Measurements from ENCODE around the gene TMEM179.

The TMEM179 gene

DNA sequence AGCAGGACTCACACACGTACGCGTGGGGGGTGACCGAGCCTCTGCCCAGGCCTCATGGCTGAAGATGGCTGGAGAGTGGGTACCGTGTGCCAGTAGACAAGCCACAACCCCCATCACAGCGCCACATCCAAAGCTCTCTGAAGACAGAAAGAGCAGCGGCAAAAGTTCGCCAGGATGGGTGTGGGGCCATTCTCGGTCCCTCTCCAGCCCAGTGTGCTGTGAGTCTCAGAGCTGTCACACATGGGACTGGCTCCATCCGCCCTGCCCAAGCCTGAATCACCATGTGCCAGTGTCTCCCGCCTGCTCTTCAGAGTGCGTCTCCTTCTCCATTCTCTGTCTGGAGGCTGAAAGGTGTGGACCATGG is 5.7 kb downstream of the TMEM179 start:
- no peak for DNase-seq (ENCODE audit: low spot score)

DNA sequence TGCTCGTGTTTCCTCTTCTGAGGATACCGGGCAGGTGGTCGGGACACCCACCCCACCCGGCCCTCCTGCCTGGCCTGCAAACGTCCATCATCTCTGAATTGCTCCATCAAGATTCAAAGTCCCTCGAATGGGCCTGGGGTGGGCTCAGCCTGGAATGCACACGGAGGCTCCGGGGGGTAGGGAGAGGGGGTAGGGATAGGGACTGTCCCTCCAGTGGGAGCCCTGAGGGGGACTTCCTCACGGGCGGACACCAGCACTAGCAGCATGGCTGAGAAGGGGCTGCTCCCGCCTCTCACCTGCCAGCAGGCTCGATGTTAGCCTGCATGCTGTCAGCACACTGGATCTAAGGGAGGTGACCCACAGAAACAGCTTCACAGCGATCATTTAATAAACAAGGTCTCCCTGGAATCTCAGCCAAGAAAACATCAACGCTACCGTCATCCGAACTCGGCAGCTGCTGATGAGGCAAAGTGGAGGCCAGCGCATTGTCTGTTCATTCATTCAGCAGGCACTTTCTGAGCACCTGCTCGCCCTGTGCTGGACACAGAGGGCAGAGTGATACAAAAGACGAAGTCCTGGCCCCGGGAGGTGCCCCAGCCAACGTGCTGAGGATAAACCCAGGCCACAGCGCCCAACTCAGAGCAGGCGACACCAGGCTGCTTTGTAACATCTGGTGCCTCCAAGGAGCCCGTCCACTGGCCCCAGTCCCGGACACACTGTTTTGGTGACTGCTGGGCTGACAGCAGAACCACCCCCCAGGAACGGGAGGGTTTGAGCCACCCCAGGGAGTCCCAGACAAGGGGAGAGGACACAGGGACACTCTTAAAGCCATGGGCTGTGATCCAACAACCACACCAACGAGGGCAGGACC is 6.3 kb downstream of the TMEM179 start:
- no peak for DNase-seq (ENCODE audit: low spot score)

DNA sequence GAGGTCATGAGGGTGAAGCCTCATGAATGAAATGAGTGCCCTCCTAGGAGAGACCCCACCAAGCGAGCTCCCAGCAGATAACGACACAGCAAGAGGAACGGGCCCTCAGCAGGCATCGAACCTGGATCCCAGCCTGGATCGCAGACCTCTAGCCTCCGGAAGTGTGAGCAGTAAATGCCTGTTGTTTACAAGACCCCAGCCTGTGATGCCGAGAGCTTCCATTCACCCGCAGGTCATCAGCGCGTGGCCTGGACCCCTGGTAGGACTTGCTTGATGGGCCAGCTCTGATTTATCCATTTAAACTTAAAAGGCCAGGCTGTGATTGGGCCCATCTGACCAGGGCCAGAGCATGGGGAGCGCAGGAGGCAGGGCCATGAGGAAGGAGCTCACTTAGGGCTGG is 7.0 kb downstream of the TMEM179 start:
- no peak for DNase-seq (ENCODE audit: low spot score)

DNA sequence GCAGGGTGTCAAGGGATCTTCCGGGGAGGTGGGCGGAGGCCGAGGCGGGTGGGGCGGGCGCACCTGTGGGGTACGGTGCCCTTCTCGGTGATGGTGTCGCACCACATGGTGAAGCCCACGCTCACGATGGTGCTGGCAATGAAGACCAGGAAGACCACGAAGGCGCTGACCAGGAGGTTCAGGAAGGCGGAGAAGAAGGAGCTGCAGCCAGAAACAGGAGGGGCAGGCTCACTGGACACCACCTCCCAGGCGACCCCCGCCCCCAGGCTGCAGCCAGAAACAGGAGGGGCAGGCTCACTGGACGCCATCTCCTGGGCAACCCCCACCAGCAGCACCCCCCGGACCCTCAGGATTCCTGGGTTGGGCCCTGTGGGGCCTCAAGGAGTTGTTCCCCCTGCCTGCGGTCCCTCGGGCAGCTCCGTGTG is 7.6 kb downstream of the TMEM179 start:
- no peak for DNase-seq (ENCODE audit: low spot score)

DNA sequence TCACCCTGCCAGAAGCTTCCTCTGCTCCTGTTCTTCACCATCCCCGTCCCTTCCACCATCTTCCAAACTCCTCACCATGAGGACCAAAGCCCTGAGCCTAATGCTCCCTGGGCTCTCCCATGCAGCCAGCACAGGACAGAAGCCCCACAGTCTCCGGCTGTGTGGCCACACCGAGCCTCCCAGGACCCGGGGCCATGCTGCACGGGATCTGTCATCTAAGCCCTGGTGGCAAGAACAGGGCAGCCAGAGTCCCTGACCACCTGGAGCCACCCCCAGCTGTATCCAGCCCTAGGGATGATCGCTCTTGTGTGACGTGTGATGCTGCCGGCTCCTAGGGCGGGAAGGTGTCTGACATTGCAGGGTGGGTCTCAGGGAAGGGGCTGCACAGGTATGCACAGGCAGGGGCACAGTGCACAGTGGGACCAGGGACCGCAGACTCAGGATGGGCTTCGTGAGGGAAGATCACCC is 8.1 kb downstream of the TMEM179 start:
- DNase-seq (ENCODE audit: low spot score): no peak

DNA sequence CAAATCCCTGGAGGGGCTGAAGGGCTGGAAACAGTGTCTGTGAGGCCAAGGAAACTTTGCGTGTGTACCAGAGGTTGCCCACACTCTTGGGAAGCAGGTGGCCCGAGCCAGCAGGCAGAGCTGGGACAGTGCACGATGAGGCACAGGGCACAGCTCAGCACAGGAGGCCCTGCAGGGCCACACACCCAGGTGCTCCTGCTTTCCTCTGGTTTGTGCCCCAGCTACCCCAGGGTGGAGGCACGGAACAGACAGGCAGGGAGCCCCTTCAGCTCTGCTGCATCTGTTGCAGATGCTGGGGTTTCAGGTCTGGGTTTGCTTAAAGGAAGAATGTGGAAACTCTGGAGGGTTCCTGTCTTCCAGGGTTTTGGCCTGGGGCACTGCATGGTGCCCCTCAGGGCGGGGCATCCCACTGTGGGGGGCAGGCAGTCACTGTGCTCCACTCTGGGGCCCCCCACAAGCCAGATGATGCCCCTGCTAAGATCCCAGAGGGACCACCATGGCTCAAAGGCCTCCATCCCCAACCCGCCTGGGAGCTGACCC is 8.6 kb downstream of the TMEM179 start:
- DNase-seq (ENCODE audit: low spot score): no peak

DNA sequence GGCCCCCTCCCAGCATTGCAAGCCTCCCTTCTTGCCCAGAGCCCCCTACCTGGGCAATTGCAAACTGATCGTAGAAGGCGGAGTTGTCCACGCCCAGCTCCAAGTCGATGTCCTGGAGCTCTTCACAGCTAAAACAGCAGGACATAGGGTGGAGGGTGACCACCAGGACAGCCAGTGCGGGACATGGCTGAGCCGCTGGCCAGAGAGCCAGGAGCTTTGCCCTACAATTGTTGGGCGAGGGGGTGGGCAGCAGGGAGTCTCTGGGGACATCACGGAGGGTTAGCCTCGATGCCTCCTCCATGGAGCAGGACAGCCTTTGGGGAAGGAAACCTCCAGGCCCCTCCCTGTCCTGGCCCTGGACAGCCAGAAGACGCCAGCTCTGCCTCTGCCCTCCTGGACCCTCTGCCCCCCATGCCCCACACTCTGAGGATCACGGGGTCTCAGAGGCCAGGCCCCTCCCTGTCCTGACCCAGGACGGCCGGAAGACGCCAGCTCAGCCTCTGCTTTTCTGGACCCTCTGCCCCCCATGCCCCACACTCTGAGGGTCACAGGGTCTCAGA is 9.4 kb downstream of the TMEM179 start:
- no peak for DNase-seq (ENCODE audit: low spot score)

DNA sequence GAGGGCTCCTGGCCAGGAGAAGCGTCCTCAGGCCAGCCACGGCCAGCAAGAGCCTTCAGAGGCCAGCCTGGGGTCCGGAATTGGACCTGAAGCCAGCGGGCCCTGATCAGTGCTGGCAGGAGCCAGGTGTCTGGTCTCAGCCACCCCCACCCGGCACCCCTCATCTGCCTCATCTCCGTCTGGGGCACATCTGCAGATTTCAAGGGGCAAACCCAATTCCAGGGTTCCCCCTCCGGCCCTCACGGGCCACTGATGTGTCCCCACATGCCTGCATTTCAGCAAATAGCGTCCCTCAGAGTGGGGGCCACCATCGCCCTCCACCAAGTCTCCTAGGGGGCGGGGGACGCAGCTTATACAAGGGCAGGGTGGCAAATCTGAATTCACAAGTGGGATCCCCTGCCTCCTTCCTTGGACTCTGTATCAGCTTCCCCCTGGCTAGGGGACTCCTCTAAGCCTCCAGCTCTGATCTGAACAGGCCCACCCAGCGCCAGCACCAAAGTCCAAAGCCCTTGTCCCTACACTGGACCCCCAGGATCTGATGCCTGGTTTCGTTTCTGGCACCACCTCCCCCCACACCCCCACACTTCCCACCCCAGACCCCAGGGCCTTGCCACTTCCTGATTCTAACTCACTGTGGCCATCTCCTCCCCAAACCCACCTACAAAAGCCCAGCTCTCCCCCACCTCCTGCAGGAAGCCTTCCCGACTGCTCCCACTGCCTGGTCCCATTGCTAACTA is 10.1 kb downstream of the TMEM179 start:
- DNase-seq (ENCODE audit: low spot score): no peak

DNA sequence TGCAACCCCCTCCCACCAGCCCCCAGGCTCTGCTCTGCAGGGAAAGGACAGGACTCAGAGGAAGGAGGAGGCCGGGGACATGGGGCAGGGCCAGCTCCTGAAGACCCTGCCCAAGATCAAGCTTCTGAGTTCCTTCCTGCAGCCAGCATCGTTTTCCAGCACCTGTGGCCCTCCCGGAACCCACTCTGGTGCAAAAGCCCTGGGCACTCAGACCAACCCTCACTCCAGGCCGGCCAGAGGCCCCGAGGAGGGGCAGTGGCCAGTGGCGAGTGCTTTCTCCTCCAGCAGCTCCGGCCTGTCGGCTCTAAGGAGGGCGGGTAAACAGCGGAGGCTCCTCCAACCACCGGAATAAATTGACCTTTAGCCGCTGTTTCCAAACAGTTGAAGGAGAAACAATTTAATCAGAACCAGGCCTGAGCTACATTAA is 10.8 kb downstream of the TMEM179 start:
- DNase-seq (ENCODE audit: low spot score): no peak

DNA sequence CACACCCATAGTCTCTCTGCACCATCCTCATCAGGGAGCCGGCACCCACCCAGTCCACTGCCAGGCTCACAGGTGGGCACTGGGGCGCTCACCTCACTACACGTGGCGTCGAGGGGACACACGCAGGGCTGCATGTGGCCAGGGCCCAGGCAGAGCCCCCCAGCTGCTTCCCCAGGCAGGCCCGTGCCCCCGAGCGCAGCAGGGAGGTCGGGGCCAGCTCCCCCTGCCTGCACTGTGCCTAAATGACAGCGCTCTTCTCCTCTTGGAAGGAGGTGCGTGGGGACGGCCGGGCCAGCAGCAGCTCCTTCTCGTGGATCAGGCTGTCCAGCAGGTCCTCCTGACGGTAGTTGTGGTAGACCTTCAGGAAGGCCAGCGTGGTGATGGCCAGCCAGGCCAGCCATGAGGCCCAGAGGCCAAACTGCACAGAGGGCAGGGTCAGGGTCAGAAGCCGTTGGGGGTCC is 11.3 kb downstream of the TMEM179 start:
- no peak for DNase-seq (ENCODE audit: low spot score)

DNA sequence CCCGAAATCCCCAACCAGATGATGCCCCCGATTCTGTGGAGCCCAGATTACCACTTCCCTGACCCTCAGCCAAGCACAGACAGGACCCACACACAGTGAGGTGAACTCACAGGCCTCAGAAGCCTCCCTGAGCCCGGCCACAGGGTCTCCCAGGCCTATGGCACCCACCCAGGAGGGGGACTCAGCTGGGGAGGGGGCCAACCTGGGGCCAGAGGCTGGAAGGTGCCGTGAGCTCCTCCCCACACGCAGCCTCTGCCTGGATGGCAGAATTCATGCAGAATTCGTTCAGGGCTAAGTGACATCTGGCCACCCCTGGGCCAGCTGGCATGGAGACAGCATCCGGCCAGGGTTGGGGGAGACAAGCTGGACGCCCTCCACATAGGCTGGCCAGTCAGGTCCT is 11.8 kb downstream of the TMEM179 start:
- no peak for DNase-seq (ENCODE audit: low spot score)

DNA sequence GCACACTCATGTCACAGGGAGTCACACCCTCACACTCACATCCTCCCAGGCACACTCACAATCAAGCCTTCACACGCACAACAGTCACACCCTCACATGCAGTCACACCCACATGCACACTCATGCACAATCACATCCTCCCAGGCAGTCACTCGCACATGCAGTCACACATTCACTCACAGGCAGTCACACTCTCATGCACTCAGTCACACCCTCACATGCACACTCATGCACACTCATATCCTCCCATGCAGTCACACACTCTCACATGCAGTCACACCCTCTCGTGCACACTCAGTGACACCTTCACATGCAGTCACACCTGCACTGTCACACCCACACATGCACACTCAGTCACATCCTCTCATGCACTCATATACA is 12.3 kb downstream of the TMEM179 start:
- DNase-seq (ENCODE audit: low spot score): no peak

DNA sequence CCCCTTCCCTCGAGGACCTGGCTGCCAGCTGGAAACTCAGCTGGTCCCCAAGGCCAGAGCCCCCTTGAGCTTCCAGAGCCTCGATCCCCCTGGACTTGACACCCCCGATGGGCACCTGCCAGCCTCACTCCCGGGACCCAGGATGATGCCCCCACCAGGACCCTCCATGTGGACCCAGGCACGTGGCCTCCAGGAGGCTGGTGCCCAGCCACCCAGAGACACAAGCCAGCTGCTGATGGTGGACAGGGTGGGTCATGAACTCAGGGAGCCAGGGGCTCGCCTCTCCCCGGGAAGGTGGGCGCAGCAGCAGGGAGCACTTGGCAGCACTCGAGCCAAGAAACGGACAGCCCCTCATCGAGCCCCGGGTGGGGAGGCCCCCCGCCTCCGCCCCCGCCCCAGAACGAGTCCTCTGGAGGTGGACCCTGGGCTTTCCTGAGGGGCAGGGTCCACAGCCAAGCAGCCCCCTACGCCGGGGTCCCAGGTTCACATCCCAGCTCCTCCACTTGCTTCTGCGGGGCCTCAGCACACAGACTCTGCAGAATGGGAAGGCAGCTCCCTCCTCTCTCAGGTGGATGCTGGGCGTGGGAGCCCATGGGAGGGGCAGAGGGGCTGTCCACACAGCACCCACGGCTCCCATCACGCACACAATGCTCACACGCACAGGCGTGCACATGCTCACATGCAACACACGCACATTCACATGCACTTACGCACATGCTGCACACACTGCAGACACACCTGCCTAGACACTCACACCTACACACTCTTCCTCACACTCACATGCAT is 12.9 kb downstream of the TMEM179 start:
- DNase-seq (ENCODE audit: low spot score): no peak

DNA sequence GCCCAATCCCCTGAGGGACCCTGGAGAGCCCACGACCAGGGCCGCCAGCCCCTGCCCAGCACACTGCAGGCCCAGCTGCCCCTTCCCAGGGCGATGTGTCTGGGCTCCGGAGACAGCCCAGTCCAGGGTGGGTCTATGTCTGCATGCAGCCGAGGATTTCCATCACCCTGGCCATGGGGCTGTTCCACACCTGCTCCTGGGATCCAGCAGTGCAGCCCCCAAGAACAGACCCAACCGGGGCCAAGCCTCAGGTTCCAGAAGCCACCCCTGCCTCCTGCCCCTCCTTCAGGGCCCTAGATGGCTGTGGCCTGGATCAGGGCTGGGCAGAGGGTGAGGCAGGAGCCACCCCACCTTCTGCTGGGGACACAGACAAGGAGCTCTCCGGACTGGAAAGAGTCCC is 13.5 kb downstream of the TMEM179 start:
- DNase-seq (ENCODE audit: low spot score): no peak

DNA sequence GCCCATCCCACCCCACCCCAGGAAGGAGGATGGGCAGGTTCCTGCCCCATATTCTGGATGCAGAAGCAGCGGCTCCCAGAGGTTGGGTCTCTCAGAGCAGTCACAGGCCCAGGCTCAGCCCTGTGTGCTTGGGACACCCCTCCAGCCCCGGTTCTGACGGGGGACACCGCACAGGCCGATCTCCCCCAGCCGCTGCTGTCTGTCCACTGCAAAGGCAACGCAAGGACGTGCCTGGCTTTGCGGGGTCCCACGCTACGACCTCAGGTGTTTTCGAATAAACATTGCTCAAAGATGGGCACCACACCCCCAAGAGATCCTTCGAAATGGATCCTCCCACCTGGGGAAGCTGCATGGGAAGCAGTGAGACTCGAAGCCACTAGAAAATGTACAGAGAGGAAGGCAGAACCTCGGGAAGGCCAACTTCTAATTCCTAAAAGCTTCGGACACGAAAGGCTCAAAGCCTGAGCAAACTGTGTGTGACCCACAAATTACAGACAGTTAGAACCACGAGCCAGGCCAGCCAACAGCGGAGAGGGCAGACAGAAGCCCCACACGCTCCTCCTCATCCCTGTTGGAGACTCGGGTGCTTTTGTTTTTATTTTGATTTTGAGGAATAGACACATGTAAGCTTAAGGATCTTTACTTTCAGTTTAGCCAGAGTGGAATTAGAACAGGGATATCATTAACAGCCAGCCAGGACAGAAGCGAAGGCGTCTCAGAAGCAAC is 14.2 kb downstream of the TMEM179 start:
- DNase-seq (ENCODE audit: low spot score): no peak

DNA sequence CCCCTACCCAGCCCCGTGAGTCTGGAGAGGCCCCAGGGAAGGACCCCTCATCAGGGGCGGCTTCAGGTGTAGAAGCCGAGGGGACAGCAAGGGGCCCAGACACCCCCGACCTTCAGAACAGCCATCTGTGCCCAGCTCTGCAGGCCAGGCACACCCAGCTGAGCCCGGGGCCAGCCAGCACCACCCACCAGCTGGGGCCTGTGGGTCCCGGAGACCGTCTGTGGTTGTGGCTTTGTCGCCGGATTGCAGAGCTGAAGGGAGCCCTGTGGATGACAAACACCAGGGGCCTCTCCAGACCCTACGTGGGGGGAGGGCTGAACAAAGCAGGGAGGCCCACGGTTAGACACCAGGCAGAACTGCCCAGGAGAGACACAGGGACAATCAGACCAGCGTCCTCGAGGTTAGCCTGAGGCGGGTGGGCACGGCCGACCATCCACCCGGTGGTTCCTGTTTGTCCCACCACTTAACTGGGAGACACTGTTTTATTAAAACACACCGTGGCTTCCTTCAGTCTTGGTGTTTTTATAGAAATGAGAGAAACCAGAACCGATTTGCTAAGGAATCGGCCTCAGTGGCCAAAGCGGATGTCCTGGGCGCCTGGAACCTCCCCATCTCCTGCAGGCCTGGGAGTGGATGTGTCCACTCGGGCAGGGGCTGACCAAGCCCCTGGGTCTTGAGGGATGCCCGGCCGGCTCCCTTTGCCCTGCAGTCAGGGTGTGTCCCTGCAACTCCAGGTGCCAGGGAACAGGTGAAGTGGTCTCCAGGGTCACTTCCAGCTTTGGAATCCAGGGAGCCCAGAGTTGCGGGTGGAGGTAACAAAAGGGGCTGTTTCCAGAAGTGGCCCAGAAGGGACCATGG is 15.0 kb downstream of the TMEM179 start:
- no peak for DNase-seq (ENCODE audit: low spot score)

DNA sequence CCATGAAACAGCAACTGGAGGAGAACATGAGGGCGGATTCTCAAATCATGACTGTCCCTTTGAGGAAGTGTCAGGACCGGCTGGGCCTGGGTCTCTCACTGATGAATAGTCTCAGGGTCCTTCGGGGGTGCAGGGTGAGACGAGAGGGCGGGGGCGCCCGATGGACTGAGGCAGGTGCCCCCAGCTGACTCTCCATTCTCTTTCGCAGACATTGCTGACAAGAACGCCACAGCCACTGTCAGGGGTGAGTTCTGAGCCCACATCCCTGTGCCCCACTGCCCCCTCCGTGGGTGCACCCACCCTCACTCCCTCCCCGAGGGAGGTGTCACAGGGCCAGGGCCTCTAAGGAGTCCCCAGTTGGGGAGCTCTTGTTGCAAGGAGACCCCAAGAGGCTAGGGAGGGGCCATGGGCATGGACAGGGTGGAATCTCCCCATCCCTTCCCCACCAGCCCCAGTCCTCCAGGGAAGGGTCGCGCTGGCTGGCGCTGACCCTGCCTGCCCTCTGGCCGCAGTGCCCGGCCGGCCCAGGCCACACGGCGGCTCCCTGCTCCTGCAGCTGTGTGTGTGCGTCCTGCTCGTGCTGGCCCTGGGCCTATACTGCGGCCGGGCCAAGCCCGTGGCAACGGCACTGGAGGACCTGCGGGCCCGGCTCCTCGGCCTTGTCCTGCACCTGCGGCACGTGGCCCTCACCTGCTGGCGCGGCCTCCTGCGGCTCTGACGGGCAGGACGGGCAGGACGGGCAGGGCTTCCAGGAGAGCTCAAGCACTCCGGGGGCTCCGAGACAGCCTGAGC is 16.3 kb downstream of the TMEM179 start:
- DNase-seq (ENCODE audit: low spot score): no peak

DNA sequence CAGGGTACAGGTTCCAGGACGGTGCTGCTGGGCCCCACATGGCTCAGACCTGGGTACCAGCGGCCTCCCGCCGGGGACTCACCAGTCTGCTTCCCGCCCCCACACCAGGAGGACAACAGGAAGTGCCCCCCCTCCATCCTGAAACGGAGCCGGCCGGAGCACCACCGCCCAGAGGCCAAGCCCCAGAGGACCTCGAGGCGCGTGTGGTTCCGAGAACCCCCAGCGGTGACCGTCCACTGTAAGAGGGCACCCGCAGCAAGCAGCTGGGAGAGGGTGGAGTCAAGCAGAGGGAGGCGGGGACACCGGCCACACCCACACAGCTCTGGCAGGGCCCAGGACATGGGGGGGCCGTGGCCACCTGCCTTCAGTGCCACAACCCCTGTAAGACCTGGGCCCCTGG is 16.9 kb downstream of the TMEM179 start:
- DNase-seq (ENCODE audit: low spot score): no peak

DNA sequence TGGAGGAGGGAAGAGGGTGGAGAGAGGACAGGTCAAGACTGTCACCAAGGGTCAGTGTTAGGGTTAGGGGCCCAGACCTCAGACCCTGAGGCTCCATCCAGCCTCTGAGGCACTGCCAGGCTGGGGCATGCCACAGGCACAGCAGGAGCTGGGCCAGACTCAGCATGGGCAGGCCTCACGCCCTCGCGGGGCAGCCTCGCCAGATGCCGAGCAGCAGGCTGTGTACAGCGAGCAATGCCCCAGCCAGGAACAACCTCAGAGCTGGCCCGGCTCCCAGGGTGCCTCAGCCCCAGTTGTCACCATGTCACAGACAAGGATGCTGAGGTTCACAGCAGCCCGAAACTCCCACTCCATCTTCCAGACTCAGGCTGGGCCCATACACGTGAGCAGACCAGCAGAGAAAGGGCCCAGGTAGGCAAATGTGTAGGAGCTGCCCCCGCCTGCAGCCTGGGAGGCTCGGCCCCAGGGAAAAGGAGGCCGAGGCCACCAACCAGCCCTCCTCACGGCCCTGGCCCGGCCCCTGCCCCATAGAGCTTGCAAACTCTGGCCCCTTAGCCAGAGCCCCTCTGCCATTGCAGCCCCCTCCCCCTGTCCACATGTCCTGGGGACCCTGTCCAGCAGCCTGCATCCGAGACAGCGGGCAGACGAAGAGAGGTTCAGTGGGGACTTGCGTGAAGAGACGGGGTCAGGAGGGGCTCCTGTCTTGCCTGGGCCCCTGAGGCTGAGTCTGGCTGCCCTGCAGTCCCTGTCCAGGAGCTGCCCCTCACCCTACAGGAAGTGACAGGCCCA is 17.5 kb downstream of the TMEM179 start:
- DNase-seq (ENCODE audit: low spot score): no peak
